Activated CD4-positive, alpha-beta T cell treated with anti-CD3 and anti-CD28 coated beads, Interleukin-2, amount 50 U/mL, for 24 hours (primary cell): ENCODE measurements around the gene CACNA2D3.

Experiments used
- DNase-seq, 2 donors: peaks; one replicate each; pipeline ENCODE4 v3.0.0-alpha.2; 2020; ENCODE audit warnings: low read depth in 1 of 2, low spot score in 1 of 2

The CACNA2D3 gene

DNA sequence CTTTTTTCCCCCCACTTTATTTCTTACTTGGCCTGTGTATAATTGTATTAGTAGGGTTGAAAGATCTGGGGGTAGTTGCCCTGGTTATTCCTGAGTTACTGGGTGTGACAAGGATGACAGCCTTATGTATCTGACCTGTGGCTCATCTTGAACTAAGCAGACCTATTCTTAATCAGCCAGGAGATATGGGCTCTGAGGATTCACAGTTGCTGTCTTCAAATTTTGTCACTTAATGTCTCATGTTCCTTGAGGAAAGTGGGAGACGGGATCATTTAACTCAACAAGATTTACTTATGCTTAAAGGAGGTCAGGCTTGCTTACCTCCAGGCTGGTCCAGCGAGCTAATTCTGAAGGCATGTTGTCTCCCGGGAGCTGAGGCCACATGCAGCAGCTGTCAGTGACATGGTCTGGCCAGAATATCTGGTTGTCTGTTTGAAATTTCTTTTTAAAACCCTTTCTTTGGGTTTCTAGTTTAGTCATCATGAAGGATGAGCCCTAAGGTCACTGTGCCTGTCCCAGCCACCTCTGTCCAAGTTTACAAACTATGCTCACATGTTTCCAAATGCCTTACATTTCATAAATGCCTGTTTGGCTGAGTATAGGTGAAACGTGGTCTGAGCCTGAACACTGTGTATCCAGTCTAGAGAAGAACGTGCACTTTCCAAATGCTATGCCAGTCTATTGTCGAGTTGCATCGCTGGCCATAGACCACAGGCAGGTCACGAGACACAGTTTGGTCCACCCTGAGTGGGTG is 778.7 kb downstream of the CACNA2D3 start:
- DNase-seq, result no peak

GRCh38 chr3:54901906-54902685 is 779.7 kb downstream of the CACNA2D3 start:
- DNase-seq, result no peak

GRCh38 chr3:54905261-54905888 is 783.0 kb downstream of the CACNA2D3 start:
- DNase-seq, result no peak

GRCh38 chr3:54905920-54906319 is 783.6 kb downstream of the CACNA2D3 start:
- no peak for DNase-seq

- no peak for DNase-seq
Measured at GRCh38 chr3:54906763-54907162, 784.4 kb downstream of the CACNA2D3 start.

DNA sequence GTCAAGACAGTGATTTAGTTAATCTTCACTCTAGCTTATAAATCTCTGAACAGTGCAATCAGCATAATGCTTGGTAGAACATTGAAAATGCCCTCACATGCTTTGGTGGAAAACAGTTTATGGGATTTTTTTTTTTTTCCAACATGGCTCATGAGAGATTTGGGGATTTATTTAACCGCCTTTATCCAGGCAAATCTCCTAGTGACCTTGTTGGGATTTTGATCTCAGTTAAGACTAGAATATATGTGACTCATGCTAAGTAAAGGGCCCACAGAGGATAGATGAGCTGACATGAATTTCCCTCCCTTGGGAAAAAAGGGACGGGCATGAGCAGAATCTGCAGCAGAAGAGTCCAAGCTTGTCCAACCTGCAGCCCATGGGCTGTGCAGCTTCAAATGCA is 786.8 kb downstream of the CACNA2D3 start:
- DNase-seq, result no peak

GRCh38 chr3:54914180-54914579 is 791.8 kb downstream of the CACNA2D3 start:
- no peak for DNase-seq

DNA sequence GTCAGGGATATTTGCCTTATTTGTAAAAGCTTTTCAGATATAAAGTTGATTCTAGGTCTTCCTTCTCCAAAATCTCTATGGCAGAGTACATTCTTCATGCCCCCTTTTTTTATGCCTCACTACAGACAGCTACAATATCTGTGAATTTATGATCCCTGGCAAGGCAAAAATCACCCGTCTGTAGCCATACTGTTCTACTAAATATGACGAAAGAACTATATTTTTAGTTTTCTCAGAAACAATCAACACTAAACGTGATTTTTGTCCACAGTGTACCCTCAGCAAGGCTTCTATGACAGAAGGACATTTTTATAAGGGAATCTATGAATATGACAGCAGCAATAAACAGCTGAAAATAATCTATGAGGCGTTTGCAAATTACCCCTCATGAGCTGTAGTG is 792.8 kb downstream of the CACNA2D3 start:
- no peak for DNase-seq

DNA sequence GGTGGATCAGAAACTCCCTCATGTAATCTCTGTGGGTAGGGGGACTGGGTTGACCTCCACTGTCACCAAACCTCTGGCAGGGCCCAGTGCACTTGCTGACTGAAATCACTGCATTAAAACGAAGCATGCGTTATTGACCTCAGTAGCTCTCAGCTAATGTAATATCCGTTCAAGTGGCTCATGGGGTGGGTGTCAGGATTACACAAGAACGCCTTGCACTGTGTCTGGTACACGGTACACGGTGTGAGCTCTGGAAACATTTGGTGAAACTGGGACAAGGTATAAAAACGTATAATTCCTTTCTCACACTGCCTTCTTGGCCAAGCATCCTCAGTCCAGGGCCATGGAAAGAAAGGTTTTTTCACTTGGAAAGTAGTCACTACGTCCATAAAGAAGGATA is 793.6 kb downstream of the CACNA2D3 start:
- DNase-seq, result no peak

- no peak for DNase-seq
Measured at GRCh38 chr3:54916732-54917131, 794.4 kb downstream of the CACNA2D3 start.

DNA sequence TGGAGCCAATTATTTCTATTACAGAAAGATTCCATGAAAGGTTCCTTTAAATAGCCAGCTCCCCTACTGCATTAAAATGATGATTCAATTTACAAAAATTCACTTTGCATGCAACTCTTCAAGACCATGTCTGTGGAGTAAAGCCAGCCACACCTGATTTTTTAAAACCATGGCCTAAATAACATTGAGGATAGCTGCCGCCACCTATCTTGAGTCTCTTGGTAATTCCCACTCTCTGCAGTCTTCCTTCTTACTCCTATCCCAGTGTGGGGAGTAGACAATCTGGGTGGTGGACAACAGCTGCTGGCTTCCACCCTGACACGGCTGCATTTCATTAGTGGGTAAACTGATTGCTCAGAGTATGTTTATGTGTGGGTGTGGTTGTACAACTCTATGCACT is 794.8 kb downstream of the CACNA2D3 start:
- DNase-seq, result no peak

GRCh38 chr3:54917862-54918261 is 795.5 kb downstream of the CACNA2D3 start:
- DNase-seq, result no peak

- no peak for DNase-seq
Measured at GRCh38 chr3:54918516-54918915, 796.2 kb downstream of the CACNA2D3 start.

DNA sequence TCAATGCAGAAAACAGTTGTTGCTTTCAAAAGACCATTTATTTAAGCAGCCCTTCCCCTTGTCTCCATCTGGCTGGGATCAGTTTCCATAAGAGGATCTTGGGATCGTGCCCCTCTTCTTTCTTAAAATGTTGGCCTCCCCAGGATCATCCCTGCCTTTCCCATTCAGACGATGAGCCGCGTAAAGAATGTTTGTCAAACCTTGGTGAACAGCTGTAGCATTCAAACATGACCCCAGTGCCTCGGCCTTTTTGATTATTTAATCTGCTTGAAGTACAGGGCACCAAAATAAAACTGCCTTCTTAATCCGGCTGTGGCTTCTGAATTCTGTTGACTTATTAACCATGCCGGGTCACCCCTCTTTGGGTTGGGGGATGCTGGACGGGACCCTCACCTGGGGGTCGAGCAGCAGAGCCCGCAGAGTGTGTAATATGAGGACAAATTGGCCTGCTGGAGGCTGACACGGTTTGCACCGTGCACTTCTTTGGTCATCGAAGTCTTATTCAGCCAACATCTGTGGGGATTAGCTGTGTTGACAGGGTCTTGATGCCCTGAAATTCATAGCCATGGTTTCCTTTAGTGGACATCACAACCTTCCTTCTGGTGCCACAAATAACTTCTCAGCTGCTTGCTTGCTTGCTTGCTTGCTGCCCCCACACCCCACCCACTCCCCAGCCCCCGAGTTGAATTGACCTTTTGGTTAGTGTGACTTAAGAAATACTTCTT is 805.9 kb downstream of the CACNA2D3 start, which contains the start of gene LRTM1:
Gene LRTM1, minus strand, starts transcription at position 14 of the 725 bp plus-strand sequence. CDS start 148 bp downstream, outside the sequence.
- DNase-seq, result no peak

DNA sequence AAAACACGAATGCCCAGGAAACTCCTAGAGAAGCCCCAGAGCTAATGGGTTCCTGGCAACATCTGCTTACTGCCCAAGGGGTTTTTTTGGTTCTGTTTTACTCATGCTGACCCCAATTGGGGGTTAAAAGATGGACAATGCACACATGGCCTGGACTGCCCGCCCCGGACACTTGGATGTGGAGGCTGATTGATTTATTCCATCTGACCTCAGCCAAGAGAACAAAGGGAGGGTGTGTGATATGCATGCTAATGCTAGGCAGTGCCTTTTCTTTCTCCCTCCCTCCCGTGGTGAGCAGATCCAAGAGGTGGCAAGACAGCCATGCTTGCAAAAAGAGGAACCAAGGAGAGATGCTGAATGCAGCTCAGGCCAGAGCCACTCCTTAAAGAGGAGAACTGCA is 808.8 kb downstream of the CACNA2D3 start:
- no peak for DNase-seq

GRCh38 chr3:54932606-54933005 is 810.3 kb downstream of the CACNA2D3 start:
- no peak for DNase-seq

GRCh38 chr3:54935869-54936268 is 813.5 kb downstream of the CACNA2D3 start:
- no peak for DNase-seq

GRCh38 chr3:54936561-54936960 is 814.2 kb downstream of the CACNA2D3 start:
- no peak for DNase-seq

DNA sequence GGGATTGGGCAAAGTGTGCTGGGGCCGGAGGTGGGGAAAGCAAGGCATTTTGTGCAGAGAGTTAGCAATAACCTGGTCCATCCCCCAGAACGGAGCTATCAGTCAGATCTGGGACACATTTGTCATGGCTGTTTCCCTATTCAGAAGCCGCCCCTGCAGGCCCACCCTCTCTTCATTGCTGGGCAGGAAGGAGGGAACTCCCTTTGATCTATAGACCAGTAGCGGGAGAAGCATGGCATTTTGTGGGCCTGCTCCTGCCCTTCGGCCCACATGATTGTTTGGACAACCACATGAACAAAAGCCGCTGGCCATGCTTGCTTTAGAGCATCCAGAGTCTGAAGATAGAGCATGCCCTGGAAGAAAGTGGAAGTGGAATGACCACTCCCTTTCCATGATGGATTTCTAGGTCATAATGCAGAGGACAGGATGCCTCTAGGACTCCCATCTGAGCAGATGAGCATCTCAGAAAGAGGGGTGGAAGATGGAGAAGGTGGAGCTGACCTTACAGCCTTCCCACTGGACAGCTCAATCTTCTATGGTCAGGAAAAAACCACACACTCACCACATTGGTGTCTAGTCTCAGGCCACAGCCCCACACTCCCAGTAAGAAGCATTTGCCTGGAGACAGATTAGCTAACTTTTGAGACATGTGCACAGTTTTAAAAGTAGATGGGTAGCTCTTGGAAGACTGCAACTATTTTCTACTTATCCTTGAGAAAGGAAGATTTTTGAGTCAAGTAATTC is 817.4 kb downstream of the CACNA2D3 start:
- DNase-seq, result no peak

- no peak for DNase-seq
Measured at GRCh38 chr3:54940971-54941370, 818.6 kb downstream of the CACNA2D3 start.
